ENCODE measurements around the gene LHFPL6.

The LHFPL6 gene

DNA sequence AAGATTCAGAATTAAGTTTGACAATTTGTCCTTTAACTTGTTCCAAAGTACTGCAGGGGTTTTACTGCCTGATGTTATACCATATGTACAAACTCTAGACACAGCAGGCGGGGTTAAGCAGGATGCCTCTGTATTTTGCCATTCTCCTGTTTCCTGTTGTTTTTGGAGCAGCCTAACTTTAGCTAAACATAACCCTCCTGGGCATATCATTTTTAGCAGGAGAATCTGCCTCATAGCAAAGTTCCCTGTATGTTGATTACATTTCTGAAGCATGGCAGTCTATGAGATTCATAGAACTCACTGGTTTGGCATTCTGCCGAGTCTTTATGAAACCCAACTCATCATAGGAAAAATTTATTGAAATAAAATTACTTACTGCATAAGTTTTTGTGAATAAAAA lies 5.2 kb downstream of the LHFPL6 start:
- H3K4me3 ChIP-seq (ENCODE audit: low read length) = no peak overlapping the region
- TF ChIP-seq CTCF (IDR thresholded peaks at IDR 0.05; ENCODE audit: insufficient read depth, low read depth, low read length, missing control alignments) = no peak

DNA sequence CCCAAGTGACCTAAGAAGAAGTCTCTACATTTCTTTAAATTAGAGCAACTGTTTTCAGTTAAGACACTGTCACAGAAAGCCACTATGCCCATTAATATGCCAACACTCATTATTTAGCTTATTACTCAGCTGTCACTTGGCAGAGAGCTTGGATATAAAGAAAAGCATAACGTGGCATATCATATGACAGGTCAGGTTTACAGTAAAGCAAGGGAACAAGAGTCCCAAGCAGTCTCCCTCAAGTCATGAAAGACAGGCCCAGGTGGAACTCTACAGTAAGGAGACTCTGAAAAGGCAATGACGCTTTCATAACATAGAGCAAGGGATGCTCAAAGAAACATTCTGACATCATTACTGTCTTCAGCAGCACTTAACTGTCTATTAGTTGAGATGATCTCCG lies 6.3 kb downstream of the LHFPL6 start:
- no peak for DNase-seq (ENCODE audit: low read depth)
- no peak for TF ChIP-seq CTCF (IDR thresholded peaks at IDR 0.05; ENCODE audit: insufficient read depth, low read depth, low read length, missing control alignments)
- no peak overlapping the region for H3K4me3 ChIP-seq (ENCODE audit: low read length)

More for the DNA sequence above, 5.2 kb downstream of the LHFPL6 start:
- DNase-seq (ENCODE audit: low read depth) = no peak

DNA sequence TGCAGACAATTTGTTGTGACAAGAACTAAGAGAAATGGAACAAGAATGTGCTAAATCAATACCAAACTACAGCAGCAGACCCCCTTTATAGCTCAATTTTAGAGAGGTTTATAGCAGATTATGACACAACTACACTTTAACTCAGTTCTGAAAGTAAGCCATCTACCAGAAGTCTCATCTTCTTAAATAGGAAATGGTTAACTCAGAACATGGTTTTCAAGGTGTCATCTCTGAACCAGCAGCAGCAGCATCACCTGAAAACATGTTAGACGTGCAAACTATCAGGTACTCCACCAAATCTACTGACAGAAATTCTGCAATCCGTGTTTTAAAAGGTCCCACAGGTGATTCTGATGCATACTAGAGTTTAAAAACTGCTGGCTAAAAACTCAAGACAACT lies 6.8 kb downstream of the LHFPL6 start:
- DNase-seq (ENCODE audit: low read depth) = no peak
- TF ChIP-seq CTCF (IDR thresholded peaks at IDR 0.05; ENCODE audit: insufficient read depth, low read depth, low read length, missing control alignments) = no peak

DNA sequence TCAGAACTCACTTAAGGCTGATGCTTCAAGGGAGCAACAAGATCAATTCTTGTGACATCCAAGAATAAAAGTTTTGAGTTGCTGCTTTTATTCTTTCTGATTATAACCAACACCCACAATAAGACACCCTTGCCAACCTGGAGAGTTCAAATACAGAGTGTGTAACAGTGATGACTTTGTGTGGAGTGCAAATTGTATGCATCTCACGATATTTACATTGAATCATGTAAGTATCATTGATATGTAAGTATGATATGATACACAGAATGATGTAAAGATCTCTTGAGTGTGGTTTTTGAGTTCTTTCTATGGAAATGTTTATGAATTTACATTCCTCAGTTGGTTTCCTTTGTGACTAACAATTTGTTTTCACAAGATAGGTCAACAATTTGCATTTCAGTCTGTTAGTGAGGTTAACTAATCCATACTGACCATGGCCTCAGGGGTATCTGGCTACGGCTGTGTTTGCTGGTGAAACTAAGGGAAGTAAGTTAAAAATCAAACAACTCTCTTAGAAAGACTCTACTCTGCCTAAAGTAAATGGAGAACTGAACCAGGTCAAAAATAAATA lies 12.4 kb downstream of the LHFPL6 start:
- TF ChIP-seq CTCF (IDR thresholded peaks at IDR 0.05; ENCODE audit: insufficient read depth, low read depth, low read length, missing control alignments) = no peak
- DNase-seq (ENCODE audit: low read depth) = no peak
- no peak overlapping the region for H3K4me3 ChIP-seq (ENCODE audit: low read length)

More for the DNA sequence above, 6.8 kb downstream of the LHFPL6 start:
- H3K4me3 ChIP-seq (ENCODE audit: low read length) = no peak overlapping the region

GRCh38 chr13:39588384-39588783 lies 14.6 kb downstream of the LHFPL6 start:
- DNase-seq (ENCODE audit: low read depth) = no peak
- TF ChIP-seq CTCF (IDR thresholded peaks at IDR 0.05; ENCODE audit: insufficient read depth, low read depth, low read length, missing control alignments) = no peak
- no peak overlapping the region for H3K4me3 ChIP-seq (ENCODE audit: low read length)

- no peak for DNase-seq (ENCODE audit: low read depth)
These were observed 15.1 kb downstream of the LHFPL6 start for GRCh38 chr13:39587939-39588338.

More at GRCh38 chr13:39587939-39588338, 15.1 kb downstream of the LHFPL6 start:
- no peak overlapping the region for H3K4me3 ChIP-seq (ENCODE audit: low read length)
- TF ChIP-seq CTCF (IDR thresholded peaks at IDR 0.05; ENCODE audit: insufficient read depth, low read depth, low read length, missing control alignments) = no peak
